K562 (cell line): ENCODE results near the gene TP53TG5. TPM values are rescaled to one million over a fixed set of nuclear protein-coding genes. Genes with fewer than 3 reads are reported as not detected.

Source experiments
- ATAC-seq: fragments of 200-7000 bp; cut with Tn5 transposase; 3 replicates; pipeline ENCODE4 v1.9.1; 2020; ENCODE audit warnings: moderate library complexity
- BruUV-seq: library from RNA; stranded (reverse); fragments of 400-500 nt; replicated peaks from 2 replicates; lab custom pipeline; 2021; lab: Mats Ljungman, UMichigan
- CTCF ChIA-PET: fragments of 300-600 bp; formaldehyde crosslinking; extraction: SDS; loops from one replicate; lab custom pipeline; 2021; ENCODE audit warnings: low intra/inter-chr PET ratio; lab: Yijun Ruan, JAX
- POLR2A ChIA-PET: fragments of 300-600, 350-650 bp; sonication (Branson Sonifier 250); formaldehyde crosslinking; extraction: SDS; loops from one replicate; lab custom pipeline; 2021; ENCODE audit warnings: antibody characterized with exemption, inconsistent platforms; lab: Yijun Ruan, JAX
- DNase-seq, 4 experiments: peaks; one replicate each; pipeline versions ENCODE4 v3.0.0 to v3.0.0-alpha.2; 2011 to 2018; ENCODE audit warnings: low spot score in 3 of 4, mixed read lengths in 3 of 4; ENCODE audit errors: extremely low read depth in 1 of 4
- FAIRE-seq: peaks from 2 replicates; lab custom pipeline; 2011; peaks lifted over from hg19 to GRCh38; lab: Jason Lieb, UNC
- H2AFZ ChIP-seq: 2 replicates; pipeline ENCODE4 v1.6.0; 2011; ENCODE audit warnings: low read depth, low read length, control low read depth, inconsistent platforms
- H3K27ac ChIP-seq: fragments of 200-600 bp; 3 replicates; pipeline ENCODE4 v1.8.0; 2011; ENCODE audit warnings: low read depth, mild to moderate bottlenecking, control low read depth, inconsistent platforms, low read length, moderate library complexity, mixed read lengths; ENCODE audit errors: extremely low read depth
- H3K27me3 ChIP-seq, 2 experiments: fragments of 300-600 bp in 1 of 2; 2 replicates in 1 of 2; 3 replicates in 1 of 2; pipeline versions ENCODE4 v1.6.0 to v1.8.0; 2011; ENCODE audit warnings: inconsistent platforms in 2 of 2, low read length in 2 of 2, mild to moderate bottlenecking in 1 of 2, mixed read lengths in 1 of 2, moderate library complexity in 1 of 2; ENCODE audit not compliant: control insufficient read depth in 2 of 2, insufficient read depth in 2 of 2
- H3K36me3 ChIP-seq: fragments of 300-600 bp; 3 replicates; pipeline ENCODE4 v1.8.0; 2011; ENCODE audit warnings: mild to moderate bottlenecking, low read length, inconsistent platforms; ENCODE audit not compliant: control insufficient read depth, insufficient read depth
- H3K4me1 ChIP-seq, 2 experiments: fragments of 200-600 bp in 1 of 2; replicated peaks in 1 of 2; 2 replicates in 1 of 2; 3 replicates in 1 of 2; pipeline versions ENCODE4 v1.5.1 to v1.8.0; 2011; ENCODE audit warnings: inconsistent platforms in 2 of 2, low read length in 2 of 2, mild to moderate bottlenecking in 1 of 2, mixed read lengths in 1 of 2, moderate library complexity in 1 of 2; ENCODE audit not compliant: control insufficient read depth in 2 of 2, insufficient read depth in 2 of 2
- H3K4me2 ChIP-seq: 2 replicates; pipeline ENCODE4 v1.6.1; 2011; ENCODE audit warnings: low read length, control low read depth, inconsistent platforms, mixed read lengths; ENCODE audit not compliant: insufficient read depth
- H3K4me3 ChIP-seq: fragments of 200-600 bp; sonication (generic), shearing (Covaris generic); 2 replicates; pipeline ENCODE4 v1.5.1; 2016; ENCODE audit warnings: control low read depth, inconsistent platforms
- H3K79me2 ChIP-seq: fragments of 200-600 bp; 3 replicates; pipeline ENCODE4 v1.8.0; 2011; ENCODE audit warnings: low read length, inconsistent platforms; ENCODE audit not compliant: control insufficient read depth, insufficient read depth
- H3K9ac ChIP-seq, 2 experiments: 2 replicates each; pipeline versions ENCODE4 v1.6.0 to v1.6.1; 2011; ENCODE audit warnings: low read depth in 2 of 2, low read length in 2 of 2, control low read depth in 1 of 2, inconsistent platforms in 1 of 2, mild to moderate bottlenecking in 1 of 2, mixed read lengths in 1 of 2; ENCODE audit not compliant: insufficient read depth in 1 of 2
- H3K9me1 ChIP-seq: one replicate; pipeline ENCODE4 v1.6.0; 2011; ENCODE audit warnings: inconsistent platforms, mild to moderate bottlenecking, low read length, moderate library complexity; ENCODE audit not compliant: control insufficient read depth, insufficient read depth
- H3K9me3 ChIP-seq: replicated peaks from 2 replicates; pipeline ENCODE4 v1.5.1; 2011; ENCODE audit warnings: low read depth, low read length, inconsistent platforms; ENCODE audit not compliant: control insufficient read depth, insufficient read depth
- H4K20me1 ChIP-seq: replicated peaks from 2 replicates; pipeline ENCODE4 v1.6.1; 2011; ENCODE audit warnings: low read length, inconsistent platforms, mixed read lengths; ENCODE audit not compliant: control insufficient read depth, insufficient read depth
- CCAR2 ChIP-seq: fragments of 200-400 bp; formaldehyde crosslinking; IDR thresholded peaks from 2 replicates; pipeline ENCODE4 v1.6.1; 2017; ENCODE audit warnings: mild to moderate bottlenecking, low read depth, low read length
- MYBL2 ChIP-seq, 2 experiments: fragments of 450-650 bp in 1 of 2; sonication (generic) in 1 of 2; formaldehyde crosslinking in 1 of 2; IDR thresholded peaks; 2 replicates each; pipeline versions ENCODE4 v1.6.1 to v1.8.1; 2017 to 2022; ENCODE audit warnings: borderline replicate concordance in 1 of 2, inconsistent platforms in 1 of 2, low read depth in 1 of 2, mild to moderate bottlenecking in 1 of 2, missing genetic modification reagents in 1 of 2, moderate library complexity in 1 of 2
- NEUROD1 ChIP-seq: fragments of 150-350 bp; IDR thresholded peaks from 2 replicates; pipeline ENCODE4 v1.6.1; 2014; ENCODE audit warnings: borderline replicate concordance, low read length, low read depth; ENCODE audit not compliant: partially characterized antibody
- POU5F1 ChIP-seq: fragments of 150-350 bp; IDR thresholded peaks from 2 replicates; pipeline ENCODE4 v1.6.1; 2014; ENCODE audit warnings: borderline replicate concordance, low read length, low read depth, mild to moderate bottlenecking; ENCODE audit not compliant: partially characterized antibody
- SAFB ChIP-seq: fragments of 200-400 bp; formaldehyde crosslinking; IDR thresholded peaks from 2 replicates; pipeline ENCODE4 v1.6.1; 2017; ENCODE audit warnings: low read depth, low read length, borderline replicate concordance
- YBX1 ChIP-seq: fragments of 450-650 bp; IDR thresholded peaks from 2 replicates; pipeline ENCODE4 v1.7.1; 2016; ENCODE audit warnings: mild to moderate bottlenecking
- ZNF609 ChIP-seq: sonication (generic); formaldehyde crosslinking; IDR thresholded peaks from 2 replicates; pipeline ENCODE4 v1.8.1; 2023; ENCODE audit warnings: missing genetic modification reagents, mild to moderate bottlenecking, borderline replicate concordance
- ZNF764 ChIP-seq: fragments of 250-450 bp; sonication (Bioruptor Pico); IDR thresholded peaks from 2 replicates; pipeline ENCODE4 v1.4.0; 2020; ENCODE audit warnings: low read depth, mild to moderate bottlenecking, moderate library complexity
- WGBS: fragments of 100-300 bp; shearing (Covaris generic); methylation state at CpG from one replicate; pipeline ENCODE4 v1.1.6; 2016; ENCODE audit warnings: low coverage, mixed read lengths; ENCODE audit not compliant: insufficient coverage; ENCODE audit errors: missing lambda C conversion rate; 5-methylcytosine and 5-hydroxymethylcytosine counted together
- in situ Hi-C: fragments of 300-500 bp; cut with MboI; formaldehyde crosslinking; loops from 4 replicates; pipeline ENCODE4 v1.15.0; 2018; ENCODE audit warnings: inconsistent platforms, mixed read lengths
- intact Hi-C: fragments of 100-400 bp; cut with micrococcal nuclease; formaldehyde crosslinking; loops from 2 replicates; pipeline ENCODE4 v1.14.2; 2022
- polyA plus RNA-seq, 8 experiments: library from polyadenylated mRNA; depleted of rRNA in 4 of 8; stranded (reverse) in 5 of 8; unstranded in 3 of 8; fragments of >200 nt; fragmentation: Nextera tagmentation in 2 of 8; fragmentation: Illumina TruSeq in 1 of 8; extraction: Ambion mirVana in 2 of 8; extraction: Trizol in 1 of 8; gene quantifications; 2 replicates each; pipeline versions ENCODE4 v1.2.1 to v1.2.3, GENCODE V29; 2011 to 2014; ENCODE audit warnings: inconsistent platforms in 1 of 8, missing spikeins in 1 of 8
- total RNA-seq, 7 experiments: library from RNA; depleted of rRNA in 6 of 7; stranded (reverse); fragments of >200 nt in 6 of 7; fragmentation: Illumina TruSeq in 2 of 7; extraction: Trizol in 2 of 7; gene quantifications; 2 replicates each; pipeline versions ENCODE4 v1.2.1 to v1.2.3, GENCODE V29; 2011 to 2021; ENCODE audit warnings: low replicate concordance in 1 of 7
- TF ChIP-seq, protein P1 (sequence below): sonication (generic); formaldehyde crosslinking; IDR thresholded peaks from 2 replicates; pipeline ENCODE4 v1.8.0; 2022; ENCODE audit warnings: missing genetic modification reagents, mild to moderate bottlenecking, borderline replicate concordance

The TP53TG5 gene
- total and polyA plus RNA-seq, 9 of the 15 experiments (the other 6 are each of a cell fraction or from before 2014, with no cell fraction given) = 0.04 to 0.05 (median 0.04) TPM; not detected in 6

DNA sequence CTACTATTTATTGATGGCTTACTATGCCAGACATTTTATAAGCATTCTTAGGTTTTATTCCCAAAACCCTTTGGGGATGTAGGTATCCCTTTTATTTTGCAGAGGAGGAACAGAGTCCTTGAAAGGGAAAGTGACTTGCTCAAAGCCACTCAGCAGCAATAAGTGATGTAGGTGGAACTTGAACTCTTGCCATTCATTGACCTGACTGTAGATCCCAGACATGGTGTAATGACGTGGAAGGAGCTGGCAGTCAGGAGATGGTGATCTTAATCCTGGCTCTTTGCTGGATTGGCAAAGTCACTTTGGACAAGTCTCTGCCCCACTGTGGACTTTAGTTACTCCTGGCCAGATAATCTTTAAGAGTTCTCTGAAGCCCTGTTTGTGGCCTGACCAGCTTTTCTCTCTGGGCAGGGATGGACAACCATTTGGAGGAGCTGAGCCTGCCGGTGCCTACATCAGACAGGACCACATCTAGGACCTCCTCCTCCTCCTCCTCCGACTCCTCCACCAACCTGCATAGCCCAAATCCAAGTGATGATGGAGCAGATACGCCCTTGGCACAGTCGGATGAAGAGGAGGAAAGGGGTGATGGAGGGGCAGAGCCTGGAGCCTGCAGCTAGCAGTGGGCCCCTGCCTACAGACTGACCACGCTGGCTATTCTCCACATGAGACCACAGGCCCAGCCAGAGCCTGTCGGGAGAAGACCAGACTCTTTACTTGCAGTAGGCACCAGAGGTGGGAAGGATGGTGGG, 31.6 kb upstream of the TP53TG5 start (continued):
- TF ChIP-seq MYBL2 (IDR thresholded peaks at IDR 0.05; ENCODE audit: low read depth) (no peak), MYBL2 (CRISPR knock-in tag; IDR thresholded peaks at IDR 0.05; ENCODE audit: borderline replicate concordance) (no peak), SAFB (no peak)
- TF ChIP-seq, protein P1, sequence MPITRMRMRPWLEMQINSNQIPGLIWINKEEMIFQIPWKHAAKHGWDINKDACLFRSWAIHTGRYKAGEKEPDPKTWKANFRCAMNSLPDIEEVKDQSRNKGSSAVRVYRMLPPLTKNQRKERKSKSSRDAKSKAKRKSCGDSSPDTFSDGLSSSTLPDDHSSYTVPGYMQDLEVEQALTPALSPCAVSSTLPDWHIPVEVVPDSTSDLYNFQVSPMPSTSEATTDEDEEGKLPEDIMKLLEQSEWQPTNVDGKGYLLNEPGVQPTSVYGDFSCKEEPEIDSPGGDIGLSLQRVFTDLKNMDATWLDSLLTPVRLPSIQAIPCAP (CRISPR knock-in tag) = no peak

DNA sequence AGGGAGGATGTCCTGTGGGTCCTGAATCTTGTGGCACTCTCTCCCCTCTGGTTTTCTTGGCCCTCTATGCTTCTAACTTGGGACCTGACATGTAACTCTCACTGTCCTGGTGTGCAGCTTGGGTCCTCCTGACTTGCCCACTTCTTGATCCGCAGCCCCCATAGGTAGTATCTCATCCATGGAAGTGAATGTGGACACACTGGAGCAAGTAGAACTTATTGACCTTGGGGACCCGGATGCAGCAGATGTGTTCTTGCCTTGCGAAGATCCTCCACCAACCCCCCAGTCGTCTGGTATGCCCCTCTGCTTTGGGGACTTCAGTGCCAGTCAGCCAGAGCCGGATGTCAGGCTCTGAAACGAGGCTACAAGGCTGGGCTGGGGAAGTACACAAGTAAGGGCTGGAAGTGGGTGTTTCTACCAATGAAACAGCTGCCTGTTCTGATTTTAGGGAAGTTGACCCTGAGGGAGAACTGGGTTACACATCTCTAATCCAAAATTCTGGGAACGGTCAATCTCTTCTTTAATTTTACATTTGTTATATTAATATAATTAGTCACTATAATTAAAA, 30.6 kb upstream of the TP53TG5 start:
- intact Hi-C loops = no loop called here
- 87% methylated on average over 7 of the region's 7 CpGs for WGBS
- POLR2A ChIA-PET = interaction anchor here (1.1 to 1.7 kb wide), 2 partner anchors 10 to 19 kb away, joined by 3 to 4 read pairs; no protein-coding TSS in a partner anchor
- Histone ChIP-seq H3K4me1 (peaks cover 23 to 25% of the 10 kb centered on the region in 2 experiments; a peak in 4 of 5 replicates), H3K36me3 (peaks cover 19% of the 10 kb centered on the region), H3K9me3 (no peaks in the 10 kb centered on the region), H2AFZ (no peak overlapping the region), H3K4me2 (no peak overlapping the region), H3K27ac (no peak overlapping the region), H3K9ac (no peak overlapping the region), H3K79me2 (peaks cover 17% of the 10 kb centered on the region; the same call in 2 of the 3 replicates), H4K20me1 (no peaks in the 10 kb centered on the region), H3K9me1 (no peaks in the 10 kb centered on the region), H3K27me3 (no peaks in the 10 kb centered on the region; a peak in 1 of 5 replicates), H3K4me3 (no peak overlapping the region)
- in situ Hi-C loops = no loop called here
- CTCF ChIA-PET = no interaction called here
- no peak for FAIRE-seq
- ATAC-seq = no peak
- BruUV-seq = no TSS peak
- DNase-seq = no peak
- no peak for TF ChIP-seq POU5F1
- TF ChIP-seq YBX1 = no peak
- no peak for TF ChIP-seq NEUROD1
- no peak for TF ChIP-seq CCAR2
- TF ChIP-seq ZNF764 (CRISPR knock-in tag) = no peak
- TF ChIP-seq ZNF609 = no peak
